Mucosa of rectum (tissue), 2 donors: ENCODE data around the gene WWTR1.

Experiments used
- H3K27ac ChIP-seq, 2 donors: one replicate each; pipeline ENCODE4 v1.7.0; 2013; ENCODE audit warnings: inconsistent platforms in 2 of 2, low read depth in 2 of 2, low read length in 2 of 2
- H3K27me3 ChIP-seq, 2 donors: one replicate each; pipeline ENCODE4 v1.7.0; 2013; ENCODE audit warnings: low read length in 2 of 2; ENCODE audit not compliant: control insufficient read depth in 2 of 2, insufficient read depth in 2 of 2
- H3K36me3 ChIP-seq, 2 donors: one replicate each; pipeline ENCODE4 v1.7.0; 2013; ENCODE audit warnings: low read length in 2 of 2; ENCODE audit not compliant: control insufficient read depth in 2 of 2, insufficient read depth in 2 of 2
- H3K4me1 ChIP-seq, 2 donors: one replicate each; pipeline ENCODE4 v1.7.0; 2013; ENCODE audit warnings: low read length in 2 of 2, mild to moderate bottlenecking in 1 of 2; ENCODE audit not compliant: control insufficient read depth in 2 of 2, insufficient read depth in 2 of 2
- H3K4me3 ChIP-seq, 2 donors: one replicate each; pipeline ENCODE4 v1.7.0; 2013; ENCODE audit warnings: low read length in 2 of 2
- H3K9ac ChIP-seq, 2 donors: one replicate each; pipeline ENCODE4 v1.7.0; 2013; ENCODE audit warnings: low read length in 2 of 2, low read depth in 1 of 2, mild to moderate bottlenecking in 1 of 2
- H3K9me3 ChIP-seq, 2 donors: one replicate each; pipeline ENCODE4 v1.7.0; 2013; ENCODE audit warnings: low read length in 2 of 2; ENCODE audit not compliant: control insufficient read depth in 2 of 2
- donor health status: healthy.
- donor health status: Normal muscosa, but diverticular disease.

WWTR1 gene

GRCh38 chr3:149509526-149509925 lies 148.3 kb downstream of the WWTR1 start:
- Histone ChIP-seq H3K4me3 (no peak overlapping the region), H3K9me3 (no peaks in the 10 kb centered on the region), H3K27me3 (peaks cover 4 to 8% of the 10 kb centered on the region in 2 donors), H3K9ac (no peak overlapping the region), H3K4me1 (no peaks in the 10 kb centered on the region), H3K27ac (no peak overlapping the region), H3K36me3 (no peaks in the 10 kb centered on the region)

- no peak overlapping the region for H3K27ac ChIP-seq
- peaks cover 4 to 8% of the 10 kb centered on the region in 2 donors for H3K27me3 ChIP-seq
- no peaks in the 10 kb centered on the region for H3K36me3 ChIP-seq
- no peaks in the 10 kb centered on the region for H3K4me1 ChIP-seq
- H3K9me3 ChIP-seq, result no peaks in the 10 kb centered on the region
- H3K9ac ChIP-seq, result no peak overlapping the region
- H3K4me3 ChIP-seq, result peak overlapping the region in 1 of 2 donors; percentile 14
Observed at GRCh38 chr3:149507491-149508324, 150.1 kb downstream of the WWTR1 start.

GRCh38 chr3:149506965-149507364 lies 150.9 kb downstream of the WWTR1 start:
- Histone ChIP-seq H3K27me3 (peaks cover 0 to 8% of the 10 kb centered on the region in 2 donors), H3K36me3 (no peaks in the 10 kb centered on the region), H3K9me3 (no peaks in the 10 kb centered on the region), H3K9ac (no peak overlapping the region), H3K4me3 (no peak overlapping the region), H3K4me1 (no peaks in the 10 kb centered on the region), H3K27ac (no peak overlapping the region)

- H3K9ac ChIP-seq, result no peak overlapping the region
- H3K36me3 ChIP-seq, result no peaks in the 10 kb centered on the region
- no peaks in the 10 kb centered on the region for H3K4me1 ChIP-seq
- H3K4me3 ChIP-seq, result no peak overlapping the region
- H3K9me3 ChIP-seq, result no peaks in the 10 kb centered on the region
- H3K27me3 ChIP-seq, result peaks cover 0 to 8% of the 10 kb centered on the region in 2 donors
- no peak overlapping the region for H3K27ac ChIP-seq
Observed at GRCh38 chr3:149506540-149506939, 151.3 kb downstream of the WWTR1 start.

GRCh38 chr3:149502438-149502837 lies 155.4 kb downstream of the WWTR1 start:
- Histone ChIP-seq H3K9ac (no peak overlapping the region), H3K9me3 (no peaks in the 10 kb centered on the region), H3K4me3 (no peak overlapping the region), H3K27ac (no peak overlapping the region), H3K4me1 (no peaks in the 10 kb centered on the region), H3K36me3 (no peaks in the 10 kb centered on the region), H3K27me3 (no peaks in the 10 kb centered on the region)

GRCh38 chr3:149501524-149501923 lies 156.3 kb downstream of the WWTR1 start:
- Histone ChIP-seq H3K27ac (no peak overlapping the region), H3K36me3 (no peaks in the 10 kb centered on the region), H3K4me1 (no peaks in the 10 kb centered on the region), H3K9ac (no peak overlapping the region), H3K9me3 (no peaks in the 10 kb centered on the region), H3K4me3 (no peak overlapping the region), H3K27me3 (no peaks in the 10 kb centered on the region)

- H3K4me1 ChIP-seq, result no peaks in the 10 kb centered on the region
- H3K9me3 ChIP-seq, result no peaks in the 10 kb centered on the region
- no peak overlapping the region for H3K9ac ChIP-seq
- H3K36me3 ChIP-seq, result no peaks in the 10 kb centered on the region
- no peaks in the 10 kb centered on the region for H3K27me3 ChIP-seq
- no peak overlapping the region for H3K4me3 ChIP-seq
- no peak overlapping the region for H3K27ac ChIP-seq
Observed at GRCh38 chr3:149497966-149498670, 159.7 kb downstream of the WWTR1 start.

- Histone ChIP-seq H3K27ac (no peak overlapping the region), H3K9me3 (no peaks in the 10 kb centered on the region), H3K9ac (no peak overlapping the region), H3K4me1 (no peaks in the 10 kb centered on the region), H3K36me3 (no peaks in the 10 kb centered on the region), H3K27me3 (no peaks in the 10 kb centered on the region), H3K4me3 (no peak overlapping the region)
Observed at GRCh38 chr3:149496891-149497290, 160.9 kb downstream of the WWTR1 start.

GRCh38 chr3:149495581-149496125 lies 162.2 kb downstream of the WWTR1 start:
- Histone ChIP-seq H3K27ac (no peak overlapping the region), H3K9me3 (no peaks in the 10 kb centered on the region), H3K9ac (no peak overlapping the region), H3K4me1 (no peaks in the 10 kb centered on the region), H3K27me3 (peaks cover 0 to 3% of the 10 kb centered on the region in 2 donors), H3K36me3 (no peaks in the 10 kb centered on the region), H3K4me3 (no peak overlapping the region)
